Measurements from ENCODE around the gene GALNT18. TPM values are rescaled to one million over a fixed set of nuclear protein-coding genes. Genes with fewer than 3 reads are reported as not detected.
"Not testable (repeated sequence)": the region's sequence is repeated elsewhere in the genome, so short reads cannot be mapped to it uniquely, and the experiment has no call there.

Gene GALNT18
- total RNA-seq, 1 donor from 2014 or later, result not detected

DNA sequence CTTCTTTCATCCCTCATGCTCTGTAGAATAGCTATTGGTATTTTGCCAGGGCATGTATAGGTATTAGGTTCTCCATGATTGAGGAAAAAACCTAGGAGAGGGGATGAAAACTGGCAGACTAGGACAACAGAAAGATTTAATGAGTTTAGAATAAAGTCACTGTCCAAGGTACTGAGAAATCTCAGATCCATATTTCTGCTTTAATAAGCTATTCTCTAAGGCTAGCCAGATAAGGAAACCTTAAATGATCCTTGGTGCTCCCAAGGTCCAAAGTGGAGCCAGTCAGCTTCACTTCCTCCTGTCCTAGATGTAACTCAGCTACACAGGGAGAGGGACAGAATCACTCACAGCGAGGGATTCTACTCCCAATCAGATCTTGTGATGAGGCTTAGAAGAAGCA, 255.0 kb downstream of the GALNT18 start:
- Mint-ChIP-seq H3K9me3 (peaks cover 5% of the 10 kb centered on the region), H3K4me3 (no peak overlapping the region), H3K36me3 (ENCODE audit: low read depth) (no peaks in the 10 kb centered on the region), H3K27me3 (peaks cover 6% of the 10 kb centered on the region), H3K27ac (no peak overlapping the region), H3K4me1 (no peaks in the 10 kb centered on the region)
- ChIA-PET CTCF (no interaction called here), POLR2A (no interaction called here)
- ATAC-seq (ENCODE audit: low read depth) (no peak), DNase-seq (no peak)
- intact Hi-C loops (cut with micrococcal nuclease), result no loop called here
- TF ChIP-seq, protein P1, sequence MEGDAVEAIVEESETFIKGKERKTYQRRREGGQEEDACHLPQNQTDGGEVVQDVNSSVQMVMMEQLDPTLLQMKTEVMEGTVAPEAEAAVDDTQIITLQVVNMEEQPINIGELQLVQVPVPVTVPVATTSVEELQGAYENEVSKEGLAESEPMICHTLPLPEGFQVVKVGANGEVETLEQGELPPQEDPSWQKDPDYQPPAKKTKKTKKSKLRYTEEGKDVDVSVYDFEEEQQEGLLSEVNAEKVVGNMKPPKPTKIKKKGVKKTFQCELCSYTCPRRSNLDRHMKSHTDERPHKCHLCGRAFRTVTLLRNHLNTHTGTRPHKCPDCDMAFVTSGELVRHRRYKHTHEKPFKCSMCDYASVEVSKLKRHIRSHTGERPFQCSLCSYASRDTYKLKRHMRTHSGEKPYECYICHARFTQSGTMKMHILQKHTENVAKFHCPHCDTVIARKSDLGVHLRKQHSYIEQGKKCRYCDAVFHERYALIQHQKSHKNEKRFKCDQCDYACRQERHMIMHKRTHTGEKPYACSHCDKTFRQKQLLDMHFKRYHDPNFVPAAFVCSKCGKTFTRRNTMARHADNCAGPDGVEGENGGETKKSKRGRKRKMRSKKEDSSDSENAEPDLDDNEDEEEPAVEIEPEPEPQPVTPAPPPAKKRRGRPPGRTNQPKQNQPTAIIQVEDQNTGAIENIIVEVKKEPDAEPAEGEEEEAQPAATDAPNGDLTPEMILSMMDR (IDR thresholded peaks at IDR 0.05), result no peak

DNA sequence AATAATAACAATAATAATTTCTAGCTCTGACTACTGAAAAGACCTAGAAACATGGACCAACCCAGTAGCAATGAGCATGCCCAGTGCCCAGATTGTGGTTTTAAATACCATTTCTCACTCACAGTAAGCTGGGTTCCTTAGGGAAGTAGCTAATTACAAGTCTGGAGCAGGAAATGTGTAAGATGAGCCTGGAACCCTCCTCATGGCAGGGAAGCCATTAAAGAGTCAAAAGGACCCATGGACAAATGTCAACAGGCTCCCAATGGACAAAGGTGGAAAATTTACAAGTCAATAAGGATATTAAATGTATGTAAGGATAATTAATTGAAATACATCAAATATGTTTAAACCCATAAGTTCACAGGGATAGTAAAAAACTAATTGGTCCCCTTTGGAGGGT, 258.1 kb downstream of the GALNT18 start:
- intact Hi-C loops (cut with micrococcal nuclease), result no loop called here
- Mint-ChIP-seq H3K9me3 (peaks cover 5% of the 10 kb centered on the region), H3K27me3 (peaks cover 6% of the 10 kb centered on the region), H3K4me3 (no peak overlapping the region), H3K27ac (no peak overlapping the region), H3K36me3 (ENCODE audit: low read depth) (no peaks in the 10 kb centered on the region), H3K4me1 (no peaks in the 10 kb centered on the region)
- POLR2A ChIA-PET, result no interaction called here
- TF ChIP-seq, protein P1 (IDR thresholded peaks at IDR 0.05), result no peak
- CTCF ChIA-PET, result no interaction called here
- ATAC-seq (ENCODE audit: low read depth) (no peak), DNase-seq (no peak)

DNA sequence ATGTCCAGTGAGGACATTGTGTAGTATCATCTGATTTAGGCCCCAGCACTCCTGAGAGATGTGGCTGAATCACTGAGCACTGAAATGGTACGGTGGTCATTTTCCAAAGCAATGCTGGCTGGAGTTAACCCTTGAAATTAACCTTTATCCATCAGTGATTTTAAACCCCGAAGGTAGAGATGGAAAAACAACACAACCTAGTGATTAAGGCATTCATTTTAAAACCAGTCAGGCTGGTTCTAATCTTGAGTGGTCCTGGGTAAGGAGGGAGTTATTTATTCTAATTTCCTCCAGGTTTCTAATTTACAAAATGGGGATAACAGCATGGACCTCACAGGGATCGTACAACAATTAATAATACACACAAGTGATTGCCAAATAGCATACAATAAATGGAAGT, 262.2 kb downstream of the GALNT18 start:
- intact Hi-C loops (cut with micrococcal nuclease), result no loop called here
- TF ChIP-seq, protein P1 (IDR thresholded peaks at IDR 0.05), result no peak
- no peak for ATAC-seq (ENCODE audit: low read depth)
- no peak for DNase-seq
- Mint-ChIP-seq H3K36me3 (ENCODE audit: low read depth) (no peaks in the 10 kb centered on the region), H3K9me3 (no peaks in the 10 kb centered on the region), H3K4me1 (no peaks in the 10 kb centered on the region), H3K27ac (no peak overlapping the region), H3K4me3 (no peak overlapping the region), H3K27me3 (peaks cover 13% of the 10 kb centered on the region)
- POLR2A ChIA-PET, result no interaction called here
- CTCF ChIA-PET, result no interaction called here

DNA sequence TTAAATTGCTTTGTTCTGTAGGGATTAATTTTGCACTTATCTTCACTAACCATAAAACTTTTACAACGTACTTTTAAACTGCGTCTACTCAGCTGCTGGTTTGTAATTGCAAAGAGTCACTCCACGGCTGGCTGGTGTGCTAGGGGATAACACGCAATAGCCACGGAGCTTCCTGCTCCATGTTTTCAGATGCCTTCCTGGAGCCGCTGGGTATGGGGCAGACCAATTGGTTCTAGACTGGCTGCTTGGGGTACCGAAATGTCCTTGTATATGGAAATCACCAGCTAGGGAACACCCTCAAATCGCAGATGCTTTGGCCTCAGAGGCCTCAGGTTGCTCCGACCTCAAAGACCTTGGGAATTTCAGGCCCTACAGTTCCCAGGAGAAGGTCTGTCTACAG, 265.0 kb downstream of the GALNT18 start:
- intact Hi-C loops (cut with micrococcal nuclease), result no loop called here
- Mint-ChIP-seq H3K4me1 (no peaks in the 10 kb centered on the region), H3K9me3 (no peaks in the 10 kb centered on the region), H3K4me3 (no peak overlapping the region), H3K27ac (no peak overlapping the region), H3K27me3 (peaks cover 9% of the 10 kb centered on the region), H3K36me3 (ENCODE audit: low read depth) (no peaks in the 10 kb centered on the region)
- ATAC-seq (ENCODE audit: low read depth) (no peak), DNase-seq (no peak)
- CTCF ChIA-PET, result no interaction called here
- TF ChIP-seq, protein P1 (IDR thresholded peaks at IDR 0.05), result no peak
- POLR2A ChIA-PET, result no interaction called here

DNA sequence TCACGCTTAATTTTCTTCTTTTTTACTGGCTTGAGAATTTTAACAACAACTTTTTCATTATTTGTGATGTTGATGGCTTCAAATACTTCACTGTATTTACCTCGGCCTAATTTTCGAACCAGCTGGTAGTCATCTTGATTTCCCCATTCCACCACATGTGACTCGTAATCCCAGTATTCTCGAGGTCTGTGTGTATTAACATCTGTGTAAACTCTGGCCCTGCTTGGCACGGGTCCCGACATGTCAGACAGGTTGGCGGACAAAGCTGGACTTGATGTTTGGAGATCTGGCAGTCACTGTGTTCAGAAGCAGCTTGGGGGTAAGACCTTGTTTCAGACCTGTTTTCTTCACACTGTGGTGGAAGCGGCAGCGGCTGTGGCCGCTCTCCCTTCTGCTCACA, 268.9 kb downstream of the GALNT18 start, which contains the start of gene CSNK2A3:
CSNK2A3 (minus strand) TSS at position 373 of the 400 bp plus-strand sequence; CDS start at position 242, 131 bp downstream.
- intact Hi-C loops (cut with micrococcal nuclease); DNase-seq; H3K27ac Mint-ChIP-seq; ATAC-seq (ENCODE audit: low read depth); POLR2A ChIA-PET; H3K4me3 Mint-ChIP-seq; H3K27me3 Mint-ChIP-seq; H3K9me3 Mint-ChIP-seq; H3K36me3 Mint-ChIP-seq (ENCODE audit: low read depth); H3K4me1 Mint-ChIP-seq; CTCF ChIA-PET: not testable (repeated sequence)

DNA sequence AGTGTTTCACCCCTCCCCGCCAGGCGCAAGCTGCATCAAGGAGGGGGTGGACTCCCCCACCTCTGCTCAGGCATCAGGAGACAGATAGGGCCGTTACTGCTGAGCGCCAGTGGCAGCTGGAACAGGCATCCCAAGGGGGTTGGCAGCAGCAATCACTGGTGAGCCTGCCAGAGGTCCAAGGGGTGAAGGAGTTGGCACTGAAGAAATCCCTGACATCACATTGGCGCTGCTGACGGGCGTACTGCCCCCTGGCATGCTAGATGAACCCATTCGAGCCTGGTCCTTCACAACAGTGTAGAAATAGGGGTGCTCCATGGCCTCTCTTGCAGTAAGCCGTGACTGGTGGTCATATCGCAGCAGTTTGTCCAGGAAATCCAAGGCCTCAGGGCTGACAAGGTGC, 270.0 kb downstream of the GALNT18 start:
- CTCF ChIA-PET; H3K4me1 Mint-ChIP-seq; H3K4me3 Mint-ChIP-seq; H3K9me3 Mint-ChIP-seq; H3K36me3 Mint-ChIP-seq (ENCODE audit: low read depth); H3K27me3 Mint-ChIP-seq; intact Hi-C loops (cut with micrococcal nuclease); H3K27ac Mint-ChIP-seq; POLR2A ChIA-PET; ATAC-seq (ENCODE audit: low read depth); DNase-seq: not testable (repeated sequence)

Data from activated B cell treated with CpG ODN at 0.5 μM for 24 hours (primary cell).